Fibroblast of pulmonary artery (primary cell): Measurements from ENCODE around the gene COPRS.
A peak's percentile ranks its signal among the peaks of the same experiment; 100 is the strongest.

Experiments
- DNase-seq: peaks from one replicate; pipeline ENCODE4 v3.0.0-alpha.2; 2010; ENCODE audit warnings: low read depth
- H3K4me3 ChIP-seq: replicated peaks from 2 replicates; pipeline ENCODE4 v1.5.1; 2011; ENCODE audit warnings: low read depth, mild to moderate bottlenecking, control low read depth, low read length, moderate library complexity
- TF ChIP-seq, protein P1 (sequence below): IDR thresholded peaks from 2 replicates; pipeline ENCODE4 v1.5.1; 2011; ENCODE audit warnings: mild to moderate bottlenecking, control low read depth, low read length, inconsistent platforms; ENCODE audit errors: missing control alignments

Gene COPRS

DNA sequence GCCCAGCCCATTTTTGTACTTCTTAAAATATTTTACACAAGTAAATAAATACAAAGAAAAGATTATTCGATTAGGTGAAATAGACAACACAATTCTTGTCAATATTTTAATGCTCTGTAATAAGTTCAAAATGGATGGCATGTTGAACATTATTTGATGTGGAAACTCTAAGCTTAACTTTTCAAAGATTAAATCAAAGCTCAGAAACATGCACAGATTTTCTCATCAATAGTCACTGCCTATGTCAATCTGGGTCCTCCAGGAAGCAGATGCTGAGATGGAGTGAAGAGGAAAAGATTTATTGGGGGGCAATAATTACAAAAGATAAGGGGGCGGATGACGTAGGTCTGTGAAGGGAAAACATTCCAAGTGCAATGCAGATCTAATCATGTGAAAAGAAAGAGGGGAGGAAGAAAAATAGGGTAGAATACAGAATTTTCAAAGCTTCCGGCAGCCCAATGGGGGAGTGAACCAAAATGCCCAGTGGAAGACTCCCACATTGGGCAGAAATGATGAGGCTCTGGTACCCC lies 50.5 kb downstream of the COPRS start:
- TF ChIP-seq, protein P1, sequence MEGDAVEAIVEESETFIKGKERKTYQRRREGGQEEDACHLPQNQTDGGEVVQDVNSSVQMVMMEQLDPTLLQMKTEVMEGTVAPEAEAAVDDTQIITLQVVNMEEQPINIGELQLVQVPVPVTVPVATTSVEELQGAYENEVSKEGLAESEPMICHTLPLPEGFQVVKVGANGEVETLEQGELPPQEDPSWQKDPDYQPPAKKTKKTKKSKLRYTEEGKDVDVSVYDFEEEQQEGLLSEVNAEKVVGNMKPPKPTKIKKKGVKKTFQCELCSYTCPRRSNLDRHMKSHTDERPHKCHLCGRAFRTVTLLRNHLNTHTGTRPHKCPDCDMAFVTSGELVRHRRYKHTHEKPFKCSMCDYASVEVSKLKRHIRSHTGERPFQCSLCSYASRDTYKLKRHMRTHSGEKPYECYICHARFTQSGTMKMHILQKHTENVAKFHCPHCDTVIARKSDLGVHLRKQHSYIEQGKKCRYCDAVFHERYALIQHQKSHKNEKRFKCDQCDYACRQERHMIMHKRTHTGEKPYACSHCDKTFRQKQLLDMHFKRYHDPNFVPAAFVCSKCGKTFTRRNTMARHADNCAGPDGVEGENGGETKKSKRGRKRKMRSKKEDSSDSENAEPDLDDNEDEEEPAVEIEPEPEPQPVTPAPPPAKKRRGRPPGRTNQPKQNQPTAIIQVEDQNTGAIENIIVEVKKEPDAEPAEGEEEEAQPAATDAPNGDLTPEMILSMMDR, result no peak
- DNase-seq, result no peak
- H3K4me3 ChIP-seq, result no peak overlapping the region

GRCh38 chr17:31807846-31808245 lies 51.2 kb downstream of the COPRS start:
- H3K4me3 ChIP-seq, result no peak overlapping the region
- TF ChIP-seq, protein P1, result no peak
- DNase-seq, result no peak

GRCh38 chr17:31806921-31807320 lies 52.1 kb downstream of the COPRS start:
- DNase-seq, result no peak
- TF ChIP-seq, protein P1, result no peak
- H3K4me3 ChIP-seq, result no peak overlapping the region

- no peak for DNase-seq
- H3K4me3 ChIP-seq, result no peak overlapping the region
- TF ChIP-seq, protein P1, result no peak
These were observed 55.4 kb downstream of the COPRS start for GRCh38 chr17:31803494-31804213.

DNA sequence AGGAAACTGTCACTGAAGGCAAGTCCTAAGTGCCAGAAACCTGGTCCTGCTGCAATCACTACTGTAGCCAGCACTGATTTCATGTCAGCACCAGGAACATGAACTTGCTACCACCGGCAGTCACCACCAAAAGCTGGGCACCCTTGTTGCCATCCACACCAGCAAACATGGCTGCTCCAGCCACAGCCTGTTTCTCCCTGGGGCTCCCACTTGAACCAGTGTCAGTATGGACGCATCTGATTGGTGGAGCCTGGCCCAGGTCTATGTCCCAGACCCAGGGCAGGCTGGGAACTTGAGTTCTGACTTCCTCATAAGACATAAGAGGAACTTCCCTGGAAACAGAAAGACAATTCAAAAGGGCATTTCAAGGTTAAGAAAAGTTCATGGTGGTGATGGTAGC lies 56.5 kb downstream of the COPRS start:
- peak; percentile 11 for DNase-seq
- TF ChIP-seq, protein P1, result no peak
- no peak overlapping the region for H3K4me3 ChIP-seq
